DND-41 (cell line): ENCODE measurements around the gene FTO.

Experiments used
- ATAC-seq: fragments of 200-7000 bp; cut with Tn5 transposase; 3 replicates; pipeline ENCODE4 v1.9.1; 2021; ENCODE audit warnings: low read depth; ENCODE audit not compliant: insufficient read depth
- DNase-seq: peaks from one replicate; pipeline ENCODE4 v3.0.0-alpha.2; 2020
- H2AFZ ChIP-seq: 2 replicates; pipeline ENCODE4 v1.6.0; 2012; ENCODE audit warnings: low read depth, low read length
- H3K27ac ChIP-seq: 2 replicates; pipeline ENCODE4 v1.5.1; 2012; ENCODE audit warnings: low read length, inconsistent platforms
- H3K27me3 ChIP-seq: fragments of 200-600 bp; sonication (generic); 2 replicates; pipeline ENCODE4 v1.6.0; 2012; ENCODE audit warnings: low read length, mild to moderate bottlenecking, inconsistent platforms; ENCODE audit not compliant: insufficient read depth, poor library complexity
- H3K36me3 ChIP-seq: 2 replicates; pipeline ENCODE4 v1.5.1; 2012; ENCODE audit warnings: low read length, inconsistent platforms; ENCODE audit not compliant: insufficient read depth
- H3K4me1 ChIP-seq: 2 replicates; pipeline ENCODE4 v1.5.1; 2012; ENCODE audit warnings: mild to moderate bottlenecking, low read length; ENCODE audit not compliant: insufficient read depth
- H3K4me2 ChIP-seq: 2 replicates; pipeline ENCODE4 v1.6.0; 2012; ENCODE audit warnings: mild to moderate bottlenecking, moderate library complexity, low read length, inconsistent platforms; ENCODE audit not compliant: insufficient read depth
- H3K4me3 ChIP-seq, 2 experiments: fragments of 200-600 bp in 1 of 2; shearing (Covaris generic) in 1 of 2; 2 replicates each; pipeline ENCODE4 v1.5.1; 2012 to 2016; ENCODE audit warnings: inconsistent platforms in 2 of 2, low read length in 2 of 2, mild to moderate bottlenecking in 2 of 2, low read depth in 1 of 2, moderate library complexity in 1 of 2
- H3K79me2 ChIP-seq: 2 replicates; pipeline ENCODE4 v1.6.0; 2012; ENCODE audit warnings: low read length, inconsistent platforms; ENCODE audit not compliant: insufficient read depth
- H3K9ac ChIP-seq: 2 replicates; pipeline ENCODE4 v1.6.0; 2012; ENCODE audit warnings: low read depth, mild to moderate bottlenecking, inconsistent platforms, low read length, moderate library complexity
- H3K9me3 ChIP-seq: 2 replicates; pipeline ENCODE4 v1.5.1; 2012; ENCODE audit warnings: low read length, moderate library complexity, mild to moderate bottlenecking, inconsistent platforms; ENCODE audit not compliant: insufficient read depth, severe bottlenecking
- H4K20me1 ChIP-seq: 2 replicates; pipeline ENCODE4 v1.6.0; 2012; ENCODE audit warnings: low read length; ENCODE audit not compliant: insufficient read depth
- EZH2 ChIP-seq: IDR thresholded peaks from 3 replicates; pipeline ENCODE4 v1.6.1; 2012; ENCODE audit warnings: borderline replicate concordance, low read depth, mild to moderate bottlenecking, moderate library complexity, low read length, inconsistent platforms; ENCODE audit not compliant: severe bottlenecking
- TF ChIP-seq, protein P1 (sequence below): IDR thresholded peaks from 2 replicates; pipeline ENCODE4 v1.5.1; 2012; ENCODE audit warnings: borderline replicate concordance, low read length, moderate library complexity, mild to moderate bottlenecking; ENCODE audit not compliant: poor library complexity, severe bottlenecking; ENCODE audit errors: extremely low read depth

Gene FTO

DNA sequence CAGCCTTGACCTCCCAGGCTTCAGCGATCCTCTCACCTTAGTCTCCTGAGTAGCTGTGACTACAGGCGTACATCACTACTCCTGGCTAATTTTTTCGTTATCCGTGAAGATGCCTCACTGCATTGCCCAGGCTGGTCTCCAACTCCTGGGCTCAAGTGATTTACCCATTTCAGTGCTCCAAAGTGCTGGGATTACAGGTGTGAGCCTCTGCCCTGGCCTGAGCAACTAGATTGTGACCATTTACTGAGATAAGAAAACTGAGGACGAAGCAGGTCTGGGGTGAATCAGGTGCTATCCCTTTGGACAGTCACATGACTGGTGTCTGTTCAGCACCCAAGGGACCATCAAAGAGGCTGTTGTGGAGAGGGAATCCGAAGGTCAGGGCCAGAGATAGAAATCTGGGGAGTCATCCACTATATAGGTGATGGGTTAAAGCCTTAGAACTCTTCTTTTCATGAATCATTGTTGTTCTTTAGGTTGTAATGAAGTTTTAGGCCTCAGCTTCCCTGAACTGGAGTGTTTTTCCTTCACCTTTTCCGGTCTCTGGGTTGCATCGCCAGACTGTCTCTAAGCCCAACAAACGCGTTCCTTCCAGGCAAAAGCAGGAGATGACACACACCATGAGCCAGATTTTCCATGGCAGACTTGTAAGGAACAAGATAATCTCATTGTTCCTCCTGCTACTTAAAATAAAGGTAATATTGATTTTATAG, 62.5 kb downstream of the FTO start:
- TF ChIP-seq, protein P1, sequence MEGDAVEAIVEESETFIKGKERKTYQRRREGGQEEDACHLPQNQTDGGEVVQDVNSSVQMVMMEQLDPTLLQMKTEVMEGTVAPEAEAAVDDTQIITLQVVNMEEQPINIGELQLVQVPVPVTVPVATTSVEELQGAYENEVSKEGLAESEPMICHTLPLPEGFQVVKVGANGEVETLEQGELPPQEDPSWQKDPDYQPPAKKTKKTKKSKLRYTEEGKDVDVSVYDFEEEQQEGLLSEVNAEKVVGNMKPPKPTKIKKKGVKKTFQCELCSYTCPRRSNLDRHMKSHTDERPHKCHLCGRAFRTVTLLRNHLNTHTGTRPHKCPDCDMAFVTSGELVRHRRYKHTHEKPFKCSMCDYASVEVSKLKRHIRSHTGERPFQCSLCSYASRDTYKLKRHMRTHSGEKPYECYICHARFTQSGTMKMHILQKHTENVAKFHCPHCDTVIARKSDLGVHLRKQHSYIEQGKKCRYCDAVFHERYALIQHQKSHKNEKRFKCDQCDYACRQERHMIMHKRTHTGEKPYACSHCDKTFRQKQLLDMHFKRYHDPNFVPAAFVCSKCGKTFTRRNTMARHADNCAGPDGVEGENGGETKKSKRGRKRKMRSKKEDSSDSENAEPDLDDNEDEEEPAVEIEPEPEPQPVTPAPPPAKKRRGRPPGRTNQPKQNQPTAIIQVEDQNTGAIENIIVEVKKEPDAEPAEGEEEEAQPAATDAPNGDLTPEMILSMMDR: no peak
- no peak for TF ChIP-seq EZH2
- H3K36me3 ChIP-seq: no peaks in the 10 kb centered on the region
- H3K4me3 ChIP-seq: no peak overlapping the region
- H2AFZ ChIP-seq: no peak overlapping the region
- no peak for DNase-seq
- H4K20me1 ChIP-seq: no peaks in the 10 kb centered on the region; the same call in 1 of the 2 replicates
- no peak overlapping the region for H3K9ac ChIP-seq
- H3K27me3 ChIP-seq: no peaks in the 10 kb centered on the region
- no peak overlapping the region for H3K4me2 ChIP-seq
- H3K4me1 ChIP-seq: peaks cover 6% of the 10 kb centered on the region; the same call in 1 of the 2 replicates
- H3K27ac ChIP-seq: no peak overlapping the region
- ATAC-seq: no peak
- H3K9me3 ChIP-seq: no peaks in the 10 kb centered on the region
- peaks cover 72% of the 10 kb centered on the region for H3K79me2 ChIP-seq

DNA sequence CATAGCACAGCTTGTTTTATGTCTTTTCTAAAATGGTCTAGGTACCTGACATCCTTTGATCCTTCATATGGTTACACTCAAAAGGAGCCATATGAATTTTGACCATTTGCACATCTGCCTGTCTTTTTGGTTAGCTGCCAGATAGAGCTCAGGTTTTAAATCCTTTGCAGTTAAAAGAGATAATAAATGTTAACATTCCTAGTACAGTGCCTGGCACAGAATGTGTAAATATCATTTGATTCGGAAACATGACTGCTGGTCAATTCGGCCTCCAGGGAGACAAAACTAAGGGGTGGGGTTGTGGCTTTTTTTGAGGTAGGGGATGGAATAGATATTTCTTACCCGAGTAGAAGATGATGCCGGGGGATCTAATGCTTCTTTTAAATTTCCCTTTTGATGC, 64.2 kb downstream of the FTO start:
- DNase-seq (no peak), ATAC-seq (no peak)
- no peak overlapping the region for H2AFZ ChIP-seq
- H3K4me2 ChIP-seq: no peak overlapping the region
- H4K20me1 ChIP-seq: no peaks in the 10 kb centered on the region; the same call in 1 of the 2 replicates
- H3K9ac ChIP-seq: no peak overlapping the region
- H3K27me3 ChIP-seq: no peaks in the 10 kb centered on the region
- H3K4me3 ChIP-seq: no peak overlapping the region
- peaks cover 75% of the 10 kb centered on the region for H3K79me2 ChIP-seq
- H3K9me3 ChIP-seq: no peaks in the 10 kb centered on the region
- no peak overlapping the region for H3K27ac ChIP-seq
- no peaks in the 10 kb centered on the region for H3K36me3 ChIP-seq
- H3K4me1 ChIP-seq: peaks cover 23% of the 10 kb centered on the region
- TF ChIP-seq, protein P1: no peak
- TF ChIP-seq EZH2: no peak

DNA sequence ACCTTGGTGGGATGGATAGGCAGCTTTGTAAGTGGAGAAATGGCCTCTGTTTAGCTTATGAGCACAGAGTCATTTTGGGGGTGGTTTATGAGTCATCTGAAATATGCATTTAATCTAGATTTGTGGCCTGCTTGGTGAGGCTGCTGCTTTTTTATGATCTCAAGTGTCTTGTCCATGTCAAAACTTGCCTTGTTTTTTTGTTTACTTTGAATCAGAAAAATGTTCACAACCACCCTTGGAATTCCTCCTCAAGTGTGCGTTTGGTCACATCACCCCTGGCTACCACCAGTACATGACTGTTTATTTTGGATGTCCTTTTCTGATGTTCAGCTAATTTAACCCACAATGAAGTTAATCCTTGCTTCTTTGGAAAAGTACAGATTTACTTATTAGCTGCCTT, 64.6 kb downstream of the FTO start:
- TF ChIP-seq EZH2: no peak
- Histone ChIP-seq H2AFZ (no peak overlapping the region), H3K36me3 (no peaks in the 10 kb centered on the region), H3K4me2 (no peak overlapping the region), H3K27ac (no peak overlapping the region), H3K9me3 (no peaks in the 10 kb centered on the region), H3K4me1 (peaks cover 27% of the 10 kb centered on the region), H3K27me3 (no peaks in the 10 kb centered on the region), H3K79me2 (peaks cover 76% of the 10 kb centered on the region), H4K20me1 (no peaks in the 10 kb centered on the region; the same call in 1 of the 2 replicates), H3K4me3 (no peak overlapping the region), H3K9ac (no peak overlapping the region)
- ATAC-seq: no peak
- no peak for DNase-seq

DNA sequence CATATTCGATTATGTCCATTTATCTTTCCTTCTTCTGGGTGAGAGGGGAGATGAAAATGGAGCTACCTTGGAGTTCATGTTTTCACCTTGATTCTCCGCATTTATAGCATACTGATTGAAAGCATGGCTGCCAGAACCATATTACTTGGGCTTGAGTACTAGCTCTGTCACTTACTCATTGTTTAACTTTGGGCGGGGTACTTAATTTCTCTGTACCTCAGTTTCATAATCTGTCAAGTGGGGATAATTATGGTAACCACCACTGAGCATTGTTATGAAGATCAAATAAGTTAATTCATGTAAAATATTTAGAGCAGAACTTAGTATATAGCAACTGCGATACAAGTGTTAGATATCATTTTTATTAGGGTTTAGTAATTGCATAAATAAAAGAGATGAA, 65.2 kb downstream of the FTO start:
- Histone ChIP-seq H3K79me2 (peaks cover 76% of the 10 kb centered on the region), H3K36me3 (no peaks in the 10 kb centered on the region), H3K4me1 (peaks cover 33% of the 10 kb centered on the region), H3K4me3 (no peak overlapping the region), H3K27ac (no peak overlapping the region), H3K4me2 (no peak overlapping the region), H3K9ac (no peak overlapping the region), H3K27me3 (no peaks in the 10 kb centered on the region), H3K9me3 (no peaks in the 10 kb centered on the region), H4K20me1 (no peaks in the 10 kb centered on the region; the same call in 1 of the 2 replicates), H2AFZ (no peak overlapping the region)
- TF ChIP-seq EZH2: no peak
- TF ChIP-seq, protein P1: no peak
- no peak for ATAC-seq
- DNase-seq: no peak
